Progenitor cell of endocrine pancreas (in vitro differentiated cells): ENCODE measurements around the gene HAO1. TPM values are rescaled to one million over a fixed set of nuclear protein-coding genes. Genes with fewer than 3 reads are reported as not detected.

Experiments used
- DNase-seq: peaks from one replicate; pipeline ENCODE4 v3.0.0; 2021; ENCODE audit warnings: low spot score; ENCODE audit not compliant: unreplicated experiment
- H3K27ac Mint-ChIP-seq: 2 replicates; pipeline ENCODE4 v1.8.0; 2021; ENCODE audit warnings: mild to moderate bottlenecking, moderate library complexity, mixed read lengths
- H3K27me3 Mint-ChIP-seq: 2 replicates; pipeline ENCODE4 v1.8.0; 2021; ENCODE audit warnings: mixed read lengths
- H3K36me3 Mint-ChIP-seq: 2 replicates; pipeline ENCODE4 v1.8.0; 2022; ENCODE audit warnings: mixed read lengths; ENCODE audit not compliant: insufficient read depth
- H3K4me1 Mint-ChIP-seq: 2 replicates; pipeline ENCODE4 v1.8.0; 2021; ENCODE audit warnings: low read depth, mixed read lengths
- H3K4me3 Mint-ChIP-seq: 2 replicates; pipeline ENCODE4 v1.8.0; 2021; ENCODE audit warnings: low read depth, mild to moderate bottlenecking, moderate library complexity, mixed read lengths
- H3K9me3 Mint-ChIP-seq: 2 replicates; pipeline ENCODE4 v1.8.0; 2021; ENCODE audit warnings: low read depth, mixed read lengths
- total RNA-seq: library from RNA; stranded (reverse); gene quantifications from 2 replicates; pipeline ENCODE4 v1.2.1, GENCODE V29; 2021
- TF ChIP-seq, protein P1 (sequence below): fragments of 200-600 bp; sonication (generic); IDR thresholded peaks from one replicate; pipeline ENCODE4 v1.5.0; 2021; ENCODE audit warnings: antibody characterized with exemption, mild to moderate bottlenecking; ENCODE audit not compliant: unreplicated experiment

HAO1 gene
- total RNA-seq, 1 donor from 2014 or later, result not detected

DNA sequence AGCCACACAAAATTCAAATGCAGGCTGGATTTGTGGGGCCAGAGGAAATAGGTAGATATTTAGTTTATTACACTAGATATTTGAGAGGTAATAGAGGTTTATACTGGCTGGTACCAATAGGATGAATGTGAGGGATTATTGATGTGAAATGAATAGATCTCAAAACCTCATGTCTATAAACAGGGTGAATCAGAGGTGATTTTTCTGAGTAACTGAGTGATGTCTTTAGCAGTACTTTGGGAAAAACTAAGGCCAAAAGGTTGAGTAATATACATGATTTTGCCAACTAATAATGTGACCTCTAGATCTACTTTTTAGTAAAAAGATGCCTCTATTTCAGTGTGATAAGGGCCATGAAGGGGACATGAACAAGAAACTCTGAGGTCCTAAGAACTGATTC is 86.8 kb downstream of the HAO1 start:
- no peaks in the 10 kb centered on the region for H3K36me3 Mint-ChIP-seq
- H3K4me1 Mint-ChIP-seq, result peaks cover 12% of the 10 kb centered on the region
- H3K9me3 Mint-ChIP-seq, result no peaks in the 10 kb centered on the region
- no peak for DNase-seq
- H3K27me3 Mint-ChIP-seq, result no peaks in the 10 kb centered on the region
- no peak overlapping the region for H3K4me3 Mint-ChIP-seq
- TF ChIP-seq, protein P1, sequence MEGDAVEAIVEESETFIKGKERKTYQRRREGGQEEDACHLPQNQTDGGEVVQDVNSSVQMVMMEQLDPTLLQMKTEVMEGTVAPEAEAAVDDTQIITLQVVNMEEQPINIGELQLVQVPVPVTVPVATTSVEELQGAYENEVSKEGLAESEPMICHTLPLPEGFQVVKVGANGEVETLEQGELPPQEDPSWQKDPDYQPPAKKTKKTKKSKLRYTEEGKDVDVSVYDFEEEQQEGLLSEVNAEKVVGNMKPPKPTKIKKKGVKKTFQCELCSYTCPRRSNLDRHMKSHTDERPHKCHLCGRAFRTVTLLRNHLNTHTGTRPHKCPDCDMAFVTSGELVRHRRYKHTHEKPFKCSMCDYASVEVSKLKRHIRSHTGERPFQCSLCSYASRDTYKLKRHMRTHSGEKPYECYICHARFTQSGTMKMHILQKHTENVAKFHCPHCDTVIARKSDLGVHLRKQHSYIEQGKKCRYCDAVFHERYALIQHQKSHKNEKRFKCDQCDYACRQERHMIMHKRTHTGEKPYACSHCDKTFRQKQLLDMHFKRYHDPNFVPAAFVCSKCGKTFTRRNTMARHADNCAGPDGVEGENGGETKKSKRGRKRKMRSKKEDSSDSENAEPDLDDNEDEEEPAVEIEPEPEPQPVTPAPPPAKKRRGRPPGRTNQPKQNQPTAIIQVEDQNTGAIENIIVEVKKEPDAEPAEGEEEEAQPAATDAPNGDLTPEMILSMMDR, result no peak
- H3K27ac Mint-ChIP-seq, result no peak overlapping the region

DNA sequence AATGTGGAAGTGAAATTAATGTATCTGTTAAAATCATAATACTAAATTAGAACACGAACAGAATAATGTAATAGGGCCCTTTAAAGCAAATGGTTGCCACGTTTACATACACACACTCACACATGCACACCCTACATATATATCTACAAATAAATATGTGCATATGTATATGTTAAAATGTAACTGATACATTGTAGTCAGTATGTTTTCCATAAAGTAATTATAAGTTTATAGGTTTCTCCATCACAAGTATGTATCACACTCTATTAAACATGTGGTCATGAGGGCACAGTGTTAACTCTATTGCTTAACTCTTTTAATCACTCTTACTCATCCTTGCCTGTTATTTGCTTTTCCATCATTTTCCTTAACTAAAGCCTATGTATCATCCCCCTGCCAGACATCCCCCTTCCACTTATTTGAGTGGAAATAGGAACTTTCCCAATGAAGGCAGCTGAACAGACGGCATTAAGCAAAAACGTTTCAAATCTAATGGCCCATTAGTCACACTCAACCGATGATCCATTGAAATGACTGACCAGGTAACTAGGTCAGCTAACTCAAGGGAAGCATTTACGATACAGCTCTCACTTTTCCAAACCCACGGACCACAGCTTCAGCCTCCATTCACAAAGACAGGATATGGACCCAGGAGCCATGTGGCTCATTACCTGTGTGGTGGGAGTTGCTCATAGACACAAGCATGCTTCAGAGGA is 89.3 kb downstream of the HAO1 start:
- Mint-ChIP-seq H3K4me1 (peaks cover 17% of the 10 kb centered on the region), H3K36me3 (no peaks in the 10 kb centered on the region), H3K9me3 (no peaks in the 10 kb centered on the region), H3K27me3 (no peaks in the 10 kb centered on the region), H3K4me3 (no peak overlapping the region), H3K27ac (peak overlapping the region; percentile 7)
- TF ChIP-seq, protein P1, result no peak
- DNase-seq, result no peak

DNA sequence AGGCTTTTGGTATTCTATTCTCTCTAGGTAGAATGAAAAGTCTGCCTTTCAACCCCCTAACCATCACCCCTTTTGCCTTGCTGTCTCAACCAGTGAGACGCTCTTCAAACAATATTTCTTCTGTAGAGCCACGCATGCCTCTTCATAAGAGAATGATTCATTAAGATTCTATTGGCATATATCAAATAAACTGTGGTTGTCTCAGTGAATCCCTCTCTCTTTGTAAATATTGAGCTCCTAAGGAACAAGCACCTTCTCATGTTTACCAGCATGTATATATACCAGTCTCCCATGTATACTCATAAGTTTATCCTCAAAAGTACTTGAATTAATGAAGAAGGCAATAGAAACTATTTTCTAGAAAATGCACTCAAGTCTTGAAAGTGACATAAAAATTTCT is 90.6 kb downstream of the HAO1 start:
- Mint-ChIP-seq H3K4me3 (no peak overlapping the region), H3K4me1 (peaks cover 17% of the 10 kb centered on the region), H3K36me3 (no peaks in the 10 kb centered on the region), H3K27me3 (no peaks in the 10 kb centered on the region), H3K9me3 (no peaks in the 10 kb centered on the region), H3K27ac (no peak overlapping the region)
- no peak for DNase-seq
- TF ChIP-seq, protein P1, result no peak

GRCh38 chr20:7848351-7848750 is 91.9 kb downstream of the HAO1 start:
- DNase-seq, result no peak
- H3K4me3 Mint-ChIP-seq, result no peak overlapping the region
- H3K27ac Mint-ChIP-seq, result no peak overlapping the region
- no peaks in the 10 kb centered on the region for H3K27me3 Mint-ChIP-seq
- H3K4me1 Mint-ChIP-seq, result peaks cover 19% of the 10 kb centered on the region
- no peaks in the 10 kb centered on the region for H3K36me3 Mint-ChIP-seq
- TF ChIP-seq, protein P1, result no peak
- no peaks in the 10 kb centered on the region for H3K9me3 Mint-ChIP-seq

DNA sequence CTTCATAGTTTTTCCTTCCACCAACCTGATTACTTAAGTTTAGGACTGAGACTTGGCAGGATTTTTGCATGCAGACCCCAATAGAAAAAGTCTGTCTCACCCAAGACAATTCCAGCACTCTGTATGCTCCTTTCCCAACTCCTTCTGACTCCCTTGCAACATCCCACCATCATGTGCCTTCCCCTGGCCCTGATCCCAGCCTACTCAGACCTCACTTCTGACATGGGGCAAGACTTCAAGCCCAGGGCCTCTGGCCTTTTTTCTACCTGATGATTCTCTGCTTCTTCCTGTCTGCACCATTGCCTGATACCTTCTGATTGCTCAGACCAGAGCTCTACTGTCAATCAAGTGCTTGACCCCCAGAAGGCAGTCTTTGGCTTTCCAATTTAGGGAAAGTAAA is 96.6 kb downstream of the HAO1 start:
- Mint-ChIP-seq H3K27ac (no peak overlapping the region), H3K4me3 (no peak overlapping the region), H3K36me3 (no peaks in the 10 kb centered on the region), H3K9me3 (no peaks in the 10 kb centered on the region), H3K4me1 (peaks cover 8% of the 10 kb centered on the region), H3K27me3 (peaks cover 10% of the 10 kb centered on the region)
- DNase-seq, result no peak
- TF ChIP-seq, protein P1, result no peak
